Gastroesophageal sphincter (tissue), 3 donors: ENCODE results near the gene VSTM2B.

Source experiments
- CTCF ChIP-seq, 4 experiments: fragments of 200-600 bp in 2 of 4; fragments of 450-650 bp in 2 of 4; sonication (generic) in 1 of 4; IDR thresholded peaks; one replicate each; pipeline ENCODE4 v1.5.1; 2017 to 2019; ENCODE audit warnings: antibody characterized with exemption in 4 of 4, mild to moderate bottlenecking in 2 of 4, moderate library complexity in 2 of 4
- EP300 ChIP-seq: sonication (generic); formaldehyde crosslinking; IDR thresholded peaks from one replicate; pipeline ENCODE4 v1.6.1; 2017; ENCODE audit warnings: antibody characterized with exemption, mild to moderate bottlenecking

GRCh38 chr19:29612801-29613595 is 87.2 kb downstream of the VSTM2B start:
- no peak for TF ChIP-seq CTCF (IDR thresholded peaks at IDR 0.05)
- TF ChIP-seq EP300, result no peak
